HL-60 (cell line): ENCODE data around the gene PLP1.

Experiments
- CTCF ChIP-seq: IDR thresholded peaks from one replicate; pipeline ENCODE4 v1.5.1; 2011; ENCODE audit warnings: low read length, control low read depth, inconsistent platforms; ENCODE audit not compliant: insufficient read depth
- POLR2AphosphoS5 ChIP-seq: IDR thresholded peaks from 2 replicates; pipeline ENCODE4 v1.6.1; 2012; ENCODE audit warnings: low read depth
- SPI1 ChIP-seq: IDR thresholded peaks from 2 replicates; pipeline ENCODE4 v1.6.1; 2012; ENCODE audit warnings: low read depth, mild to moderate bottlenecking, borderline replicate concordance
- TF ChIP-seq, protein P1 (sequence below): IDR thresholded peaks from 2 replicates; pipeline ENCODE4 v1.6.1; 2012; ENCODE audit warnings: low read depth; ENCODE audit not compliant: insufficient replicate concordance

DNA sequence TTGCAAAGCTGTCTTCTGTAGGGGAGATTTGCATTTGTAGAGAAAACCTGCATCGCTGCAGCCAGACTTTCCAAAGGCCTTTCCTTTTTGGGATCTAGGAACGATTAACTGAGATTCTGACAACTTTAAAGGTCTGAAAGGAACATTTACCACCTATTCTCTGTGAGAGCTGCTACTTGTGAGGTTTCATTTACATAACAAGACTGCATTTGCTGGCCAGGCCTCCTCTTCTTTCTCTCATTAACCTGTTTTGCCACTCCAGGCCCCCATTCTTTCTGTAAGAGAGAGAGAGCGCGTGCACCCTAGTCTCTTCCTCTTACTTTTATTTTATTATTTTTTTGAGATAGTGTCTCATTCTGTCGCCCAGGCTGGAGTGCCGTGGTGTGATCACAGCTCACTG, 34.3 kb upstream of the PLP1 start:
- no peak for TF ChIP-seq CTCF
- TF ChIP-seq, protein P1, sequence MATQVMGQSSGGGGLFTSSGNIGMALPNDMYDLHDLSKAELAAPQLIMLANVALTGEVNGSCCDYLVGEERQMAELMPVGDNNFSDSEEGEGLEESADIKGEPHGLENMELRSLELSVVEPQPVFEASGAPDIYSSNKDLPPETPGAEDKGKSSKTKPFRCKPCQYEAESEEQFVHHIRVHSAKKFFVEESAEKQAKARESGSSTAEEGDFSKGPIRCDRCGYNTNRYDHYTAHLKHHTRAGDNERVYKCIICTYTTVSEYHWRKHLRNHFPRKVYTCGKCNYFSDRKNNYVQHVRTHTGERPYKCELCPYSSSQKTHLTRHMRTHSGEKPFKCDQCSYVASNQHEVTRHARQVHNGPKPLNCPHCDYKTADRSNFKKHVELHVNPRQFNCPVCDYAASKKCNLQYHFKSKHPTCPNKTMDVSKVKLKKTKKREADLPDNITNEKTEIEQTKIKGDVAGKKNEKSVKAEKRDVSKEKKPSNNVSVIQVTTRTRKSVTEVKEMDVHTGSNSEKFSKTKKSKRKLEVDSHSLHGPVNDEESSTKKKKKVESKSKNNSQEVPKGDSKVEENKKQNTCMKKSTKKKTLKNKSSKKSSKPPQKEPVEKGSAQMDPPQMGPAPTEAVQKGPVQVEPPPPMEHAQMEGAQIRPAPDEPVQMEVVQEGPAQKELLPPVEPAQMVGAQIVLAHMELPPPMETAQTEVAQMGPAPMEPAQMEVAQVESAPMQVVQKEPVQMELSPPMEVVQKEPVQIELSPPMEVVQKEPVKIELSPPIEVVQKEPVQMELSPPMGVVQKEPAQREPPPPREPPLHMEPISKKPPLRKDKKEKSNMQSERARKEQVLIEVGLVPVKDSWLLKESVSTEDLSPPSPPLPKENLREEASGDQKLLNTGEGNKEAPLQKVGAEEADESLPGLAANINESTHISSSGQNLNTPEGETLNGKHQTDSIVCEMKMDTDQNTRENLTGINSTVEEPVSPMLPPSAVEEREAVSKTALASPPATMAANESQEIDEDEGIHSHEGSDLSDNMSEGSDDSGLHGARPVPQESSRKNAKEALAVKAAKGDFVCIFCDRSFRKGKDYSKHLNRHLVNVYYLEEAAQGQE = no peak
- no peak for TF ChIP-seq POLR2AphosphoS5
- TF ChIP-seq SPI1 = no peak
